ENCODE results near the gene SIX3. TPM values are rescaled to one million over a fixed set of nuclear protein-coding genes. Genes with fewer than 3 reads are reported as not detected.

SIX3 gene
- polyA plus RNA-seq, 4 donors: not detected

- 68 to 77% (median 77%) methylated on average over 6 of the region's 6 CpGs for WGBS, 3 donors
- DNase-seq: no peak
- Histone ChIP-seq H3K27me3 (ENCODE audit: control insufficient read depth in 3 of 3, insufficient read depth in 3 of 3, low read length in 3 of 3) (peaks cover 0 to 47% (median 8%) of the 10 kb centered on the region in 3 donors), H3K9me3 (ENCODE audit: control insufficient read depth in 2 of 2, insufficient read depth in 1 of 2, low read depth in 1 of 2, low read length in 1 of 2) (no peaks in the 10 kb centered on the region), H3K27ac (ENCODE audit: low read depth in 1 of 3, low read length in 2 of 3) (no peak overlapping the region), H3K36me3 (ENCODE audit: control insufficient read depth in 3 of 3, insufficient read depth in 2 of 3, low read depth in 1 of 3, low read length in 3 of 3) (no peaks in the 10 kb centered on the region), H3K4me3 (ENCODE audit: low read depth in 1 of 3, low read length in 3 of 3) (no peak overlapping the region), H3K4me1 (ENCODE audit: control insufficient read depth in 3 of 3, insufficient read depth in 2 of 3, low read depth in 1 of 3, low read length in 2 of 3) (no peaks in the 10 kb centered on the region)
- FAIRE-seq: no peak
Observed at GRCh38 chr2:44967056-44967455, 25.6 kb downstream of the SIX3 start.

- Histone ChIP-seq H3K4me3 (ENCODE audit: low read depth in 1 of 3, low read length in 3 of 3) (no peak overlapping the region), H3K27ac (ENCODE audit: low read depth in 1 of 3, low read length in 2 of 3) (no peak overlapping the region), H3K27me3 (ENCODE audit: control insufficient read depth in 3 of 3, insufficient read depth in 3 of 3, low read length in 3 of 3) (peaks cover 0 to 43% (median 11%) of the 10 kb centered on the region in 3 donors), H3K9me3 (ENCODE audit: control insufficient read depth in 2 of 2, insufficient read depth in 1 of 2, low read depth in 1 of 2, low read length in 1 of 2) (no peaks in the 10 kb centered on the region), H3K4me1 (ENCODE audit: control insufficient read depth in 3 of 3, insufficient read depth in 2 of 3, low read depth in 1 of 3, low read length in 2 of 3) (no peaks in the 10 kb centered on the region), H3K36me3 (ENCODE audit: control insufficient read depth in 3 of 3, insufficient read depth in 2 of 3, low read depth in 1 of 3, low read length in 3 of 3) (no peaks in the 10 kb centered on the region)
- WGBS, 3 donors: 79 to 88% (median 87%) methylated on average over 5 of the region's 5 CpGs
- FAIRE-seq (no peak), DNase-seq (no peak)
Observed at GRCh38 chr2:44967727-44968432, 26.4 kb downstream of the SIX3 start.

GRCh38 chr2:44969936-44970335 lies 28.4 kb downstream of the SIX3 start:
- no peaks in the 10 kb centered on the region for H3K36me3 ChIP-seq (ENCODE audit: control insufficient read depth in 3 of 3, insufficient read depth in 2 of 3, low read depth in 1 of 3, low read length in 3 of 3)
- H3K9me3 ChIP-seq (ENCODE audit: control insufficient read depth in 2 of 2, insufficient read depth in 1 of 2, low read depth in 1 of 2, low read length in 1 of 2): no peaks in the 10 kb centered on the region
- H3K4me3 ChIP-seq (ENCODE audit: low read depth in 1 of 3, low read length in 3 of 3): no peak overlapping the region
- H3K27ac ChIP-seq (ENCODE audit: low read depth in 1 of 3, low read length in 2 of 3): no peak overlapping the region
- no peaks in the 10 kb centered on the region for H3K4me1 ChIP-seq (ENCODE audit: control insufficient read depth in 3 of 3, insufficient read depth in 2 of 3, low read depth in 1 of 3, low read length in 2 of 3)
- DNase-seq: no peak
- WGBS, 3 donors: 79 to 85% (median 85%) methylated on average over 4 of the region's 4 CpGs
- H3K27me3 ChIP-seq (ENCODE audit: control insufficient read depth in 3 of 3, insufficient read depth in 3 of 3, low read length in 3 of 3): peaks cover 0 to 46% (median 9%) of the 10 kb centered on the region in 3 donors
- FAIRE-seq: no peak

GRCh38 chr2:44970846-44971450 lies 29.4 kb downstream of the SIX3 start:
- no peaks in the 10 kb centered on the region for H3K9me3 ChIP-seq (ENCODE audit: control insufficient read depth in 2 of 2, insufficient read depth in 1 of 2, low read depth in 1 of 2, low read length in 1 of 2)
- no peaks in the 10 kb centered on the region for H3K4me1 ChIP-seq (ENCODE audit: control insufficient read depth in 3 of 3, insufficient read depth in 2 of 3, low read depth in 1 of 3, low read length in 2 of 3)
- H3K36me3 ChIP-seq (ENCODE audit: control insufficient read depth in 3 of 3, insufficient read depth in 2 of 3, low read depth in 1 of 3, low read length in 3 of 3): no peaks in the 10 kb centered on the region
- peaks cover 0 to 48% (median 3%) of the 10 kb centered on the region in 3 donors for H3K27me3 ChIP-seq (ENCODE audit: control insufficient read depth in 3 of 3, insufficient read depth in 3 of 3, low read length in 3 of 3)
- 76 to 85% (median 84%) methylated on average over 15 of the region's 15 CpGs for WGBS, 3 donors
- H3K27ac ChIP-seq (ENCODE audit: low read depth in 1 of 3, low read length in 2 of 3): no peak overlapping the region
- no peak for DNase-seq
- H3K4me3 ChIP-seq (ENCODE audit: low read depth in 1 of 3, low read length in 3 of 3): no peak overlapping the region
- FAIRE-seq: no peak

- peaks cover 0 to 37% (median 3%) of the 10 kb centered on the region in 3 donors for H3K27me3 ChIP-seq (ENCODE audit: control insufficient read depth in 3 of 3, insufficient read depth in 3 of 3, low read length in 3 of 3)
- FAIRE-seq: no peak
Observed at GRCh38 chr2:44972771-44973535, 31.5 kb downstream of the SIX3 start.

GRCh38 chr2:44974064-44974715 lies 32.7 kb downstream of the SIX3 start:
- no peaks in the 10 kb centered on the region for H3K4me1 ChIP-seq (ENCODE audit: control insufficient read depth in 3 of 3, insufficient read depth in 2 of 3, low read depth in 1 of 3, low read length in 2 of 3)
- DNase-seq: peak in 1 of 2 donors; percentile 15
- H3K9me3 ChIP-seq (ENCODE audit: control insufficient read depth in 2 of 2, insufficient read depth in 1 of 2, low read depth in 1 of 2, low read length in 1 of 2): no peaks in the 10 kb centered on the region
- H3K27ac ChIP-seq (ENCODE audit: low read depth in 1 of 3, low read length in 2 of 3): no peak overlapping the region
- FAIRE-seq: no peak
- peaks cover 0 to 43% (median 3%) of the 10 kb centered on the region in 3 donors for H3K27me3 ChIP-seq (ENCODE audit: control insufficient read depth in 3 of 3, insufficient read depth in 3 of 3, low read length in 3 of 3)
- no peak overlapping the region for H3K4me3 ChIP-seq (ENCODE audit: low read depth in 1 of 3, low read length in 3 of 3)
- WGBS, 3 donors: 57 to 67% (median 60%) methylated on average over 6 of the region's 6 CpGs
- no peaks in the 10 kb centered on the region for H3K36me3 ChIP-seq (ENCODE audit: control insufficient read depth in 3 of 3, insufficient read depth in 2 of 3, low read depth in 1 of 3, low read length in 3 of 3)

More at GRCh38 chr2:44972771-44973535, 31.5 kb downstream of the SIX3 start:
- Histone ChIP-seq H3K4me1 (ENCODE audit: control insufficient read depth in 3 of 3, insufficient read depth in 2 of 3, low read depth in 1 of 3, low read length in 2 of 3) (no peaks in the 10 kb centered on the region), H3K27ac (ENCODE audit: low read depth in 1 of 3, low read length in 2 of 3) (no peak overlapping the region), H3K9me3 (ENCODE audit: control insufficient read depth in 2 of 2, insufficient read depth in 1 of 2, low read depth in 1 of 2, low read length in 1 of 2) (no peaks in the 10 kb centered on the region), H3K4me3 (ENCODE audit: low read depth in 1 of 3, low read length in 3 of 3) (no peak overlapping the region), H3K36me3 (ENCODE audit: control insufficient read depth in 3 of 3, insufficient read depth in 2 of 3, low read depth in 1 of 3, low read length in 3 of 3) (no peaks in the 10 kb centered on the region)
- WGBS, 3 donors: 25 to 28% (median 27%) methylated on average over 11 of the region's 11 CpGs
- DNase-seq: no peak

GRCh38 chr2:44975571-44976450 lies 34.3 kb downstream of the SIX3 start:
- Histone ChIP-seq H3K36me3 (ENCODE audit: control insufficient read depth in 3 of 3, insufficient read depth in 2 of 3, low read depth in 1 of 3, low read length in 3 of 3) (no peaks in the 10 kb centered on the region), H3K4me1 (ENCODE audit: control insufficient read depth in 3 of 3, insufficient read depth in 2 of 3, low read depth in 1 of 3, low read length in 2 of 3) (no peaks in the 10 kb centered on the region), H3K27ac (ENCODE audit: low read depth in 1 of 3, low read length in 2 of 3) (no peak overlapping the region), H3K27me3 (ENCODE audit: control insufficient read depth in 3 of 3, insufficient read depth in 3 of 3, low read length in 3 of 3) (peaks cover 0 to 51% (median 3%) of the 10 kb centered on the region in 3 donors), H3K9me3 (ENCODE audit: control insufficient read depth in 2 of 2, insufficient read depth in 1 of 2, low read depth in 1 of 2, low read length in 1 of 2) (no peaks in the 10 kb centered on the region), H3K4me3 (ENCODE audit: low read depth in 1 of 3, low read length in 3 of 3) (no peak overlapping the region)
- WGBS, 3 donors: 69 to 75% (median 73%) methylated on average over 23 to 24 of the region's 24 CpGs
- FAIRE-seq (no peak), DNase-seq (no peak)
